Measurements from ENCODE around the gene RTRAF. TPM values are rescaled to one million over a fixed set of nuclear protein-coding genes. Genes with fewer than 3 reads are reported as not detected.

Gene RTRAF
- total RNA-seq, 1 experiment from 2014 or later = 282 TPM

- no peak for TF ChIP-seq ERG (CRISPR knock-in tag; IDR thresholded peaks at IDR 0.05)
These were observed 60.6 kb downstream of the RTRAF start (continued) for GRCh38 chr14:52049721-52050588.

GRCh38 chr14:52051251-52051650, 61.9 kb downstream of the RTRAF start:
- Mint-ChIP-seq H3K9me3 (no peaks in the 10 kb centered on the region), H3K27me3 (ENCODE audit: low read depth) (no peaks in the 10 kb centered on the region), H3K4me3 (no peak overlapping the region), H3K36me3 (no peaks in the 10 kb centered on the region), H3K27ac (no peak overlapping the region), H3K4me1 (peaks cover 14% of the 10 kb centered on the region)
- TF ChIP-seq MLX (CRISPR knock-in tag; IDR thresholded peaks at IDR 0.05) = no peak
- TF ChIP-seq ZBTB21 (CRISPR knock-in tag; IDR thresholded peaks at IDR 0.05; ENCODE audit: borderline replicate concordance) = no peak
- TF ChIP-seq SOX15 (CRISPR knock-in tag; IDR thresholded peaks at IDR 0.05) = no peak
- no peak for TF ChIP-seq ZNF232 (CRISPR knock-in tag; IDR thresholded peaks at IDR 0.05)
- no peak for TF ChIP-seq RORB (CRISPR knock-in tag; IDR thresholded peaks at IDR 0.05)
- TF ChIP-seq SMAD3 (CRISPR knock-in tag; IDR thresholded peaks at IDR 0.05; ENCODE audit: borderline replicate concordance) = no peak
- TF ChIP-seq PRRX2 (CRISPR knock-in tag; IDR thresholded peaks at IDR 0.05) = no peak
- TF ChIP-seq RELA (CRISPR knock-in tag; IDR thresholded peaks at IDR 0.05; ENCODE audit: borderline replicate concordance) = no peak
- no peak for TF ChIP-seq ZSCAN18 (CRISPR knock-in tag; IDR thresholded peaks at IDR 0.05)
- no peak for TF ChIP-seq FOXJ3 (CRISPR knock-in tag; IDR thresholded peaks at IDR 0.05; ENCODE audit: borderline replicate concordance)
- no peak for TF ChIP-seq GABPB1 (CRISPR knock-in tag; IDR thresholded peaks at IDR 0.05)
- TF ChIP-seq ZNF263 (CRISPR knock-in tag; IDR thresholded peaks at IDR 0.05; ENCODE audit: low read depth) = no peak
- TF ChIP-seq CREB1 (CRISPR knock-in tag; IDR thresholded peaks at IDR 0.05) = no peak
- no peak for TF ChIP-seq NFYB (CRISPR knock-in tag; conservative IDR thresholded peaks at IDR 0.05; ENCODE audit: low read depth)
- ATAC-seq (no peak), DNase-seq (ENCODE audit: low spot score) (no peak)
- POLR2A ChIA-PET = no interaction called here
- CTCF ChIA-PET = interaction anchor here (2.2 kb wide), 1 partner anchor 18 kb away, joined by 6 read pairs; the partner anchor contains the start of gene NID2

GRCh38 chr14:52051871-52052270, 62.5 kb downstream of the RTRAF start:
- peaks cover 14% of the 10 kb centered on the region for H3K4me1 Mint-ChIP-seq
- no peaks in the 10 kb centered on the region for H3K9me3 Mint-ChIP-seq
- ChIA-PET CTCF (interaction anchor here (2.2 kb wide), 1 partner anchor 18 kb away, joined by 6 read pairs; the partner anchor contains the start of gene NID2), POLR2A (no interaction called here)
- no peaks in the 10 kb centered on the region for H3K27me3 Mint-ChIP-seq (ENCODE audit: low read depth)
- H3K27ac Mint-ChIP-seq = no peak overlapping the region
- no peak overlapping the region for H3K4me3 Mint-ChIP-seq
- no peaks in the 10 kb centered on the region for H3K36me3 Mint-ChIP-seq
- ATAC-seq (no peak), DNase-seq (ENCODE audit: low spot score) (no peak)
- TF ChIP-seq ZNF281 (CRISPR knock-in tag; IDR thresholded peaks at IDR 0.05) (no peak), ZNF138 (CRISPR knock-in tag; conservative IDR thresholded peaks at IDR 0.05) (no peak), ZNF671 (CRISPR knock-in tag; IDR thresholded peaks at IDR 0.05) (no peak), USF2 (CRISPR knock-in tag; IDR thresholded peaks at IDR 0.05) (no peak), MXD4 (CRISPR knock-in tag; IDR thresholded peaks at IDR 0.05; ENCODE audit: borderline replicate concordance) (no peak), ARID4B (CRISPR knock-in tag; IDR thresholded peaks at IDR 0.05; ENCODE audit: borderline replicate concordance) (no peak), FOXP1 (CRISPR knock-in tag; IDR thresholded peaks at IDR 0.05; ENCODE audit: borderline replicate concordance) (no peak)

Measured in WTC11 (cell line).